NT2/D1 (cell line): ENCODE measurements around the gene PPIB.

ENCODE experiments used
- SUZ12 ChIP-seq: IDR thresholded peaks from 2 replicates; pipeline ENCODE4 v1.6.1; 2011; ENCODE audit not compliant: insufficient read length, insufficient read depth; ENCODE audit errors: extremely low read depth
- YY1 ChIP-seq: IDR thresholded peaks from 2 replicates; pipeline ENCODE4 v1.6.1; 2011; ENCODE audit not compliant: insufficient read length, insufficient read depth
- ZNF274 ChIP-seq: IDR thresholded peaks from 2 replicates; pipeline ENCODE4 v1.6.1; 2011; ENCODE audit warnings: mild to moderate bottlenecking, low read depth, low read length

- TF ChIP-seq YY1 = no peak
- no peak for TF ChIP-seq ZNF274
- no peak for TF ChIP-seq SUZ12
Observed at GRCh38 chr15:64185146-64185911, 22.5 kb upstream of the PPIB start.
